OCI-M2 (cell line): ENCODE results near the gene TMTC2.
"Not testable (repeated sequence)": the region's sequence is repeated elsewhere in the genome, so short reads cannot be mapped to it uniquely, and the experiment has no call there.

Experiments
- DNase-seq: peaks from one replicate; lab custom pipeline; 2025; ENCODE audit not compliant: unreplicated experiment; lab: John Stamatoyannopoulos, UW

TMTC2 gene

GRCh38 chr12:82787016-82787415 is 100.3 kb downstream of the TMTC2 start:
- no peak for DNase-seq

- DNase-seq: no peak
These were observed 101.9 kb downstream of the TMTC2 start for GRCh38 chr12:82788594-82788993.

DNA sequence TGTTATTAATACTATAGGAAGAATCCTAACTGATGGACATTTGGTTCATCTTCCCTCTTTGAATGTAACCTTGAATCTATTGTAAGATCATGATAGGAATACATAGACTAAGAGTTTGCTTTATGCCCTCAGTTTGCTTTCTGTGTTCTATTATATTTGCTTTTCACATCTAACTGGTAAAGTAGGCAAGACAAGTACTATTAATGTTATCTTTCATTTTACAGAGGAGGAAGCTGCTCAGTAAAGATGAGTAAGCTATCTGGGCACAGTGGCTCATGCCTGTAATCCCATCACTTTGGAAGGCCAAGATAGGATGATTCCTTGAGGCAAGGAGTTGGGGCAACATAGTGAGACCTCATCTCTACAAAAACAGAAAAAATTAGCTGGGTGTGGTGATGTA is 103.0 kb downstream of the TMTC2 start:
- DNase-seq: no peak

DNA sequence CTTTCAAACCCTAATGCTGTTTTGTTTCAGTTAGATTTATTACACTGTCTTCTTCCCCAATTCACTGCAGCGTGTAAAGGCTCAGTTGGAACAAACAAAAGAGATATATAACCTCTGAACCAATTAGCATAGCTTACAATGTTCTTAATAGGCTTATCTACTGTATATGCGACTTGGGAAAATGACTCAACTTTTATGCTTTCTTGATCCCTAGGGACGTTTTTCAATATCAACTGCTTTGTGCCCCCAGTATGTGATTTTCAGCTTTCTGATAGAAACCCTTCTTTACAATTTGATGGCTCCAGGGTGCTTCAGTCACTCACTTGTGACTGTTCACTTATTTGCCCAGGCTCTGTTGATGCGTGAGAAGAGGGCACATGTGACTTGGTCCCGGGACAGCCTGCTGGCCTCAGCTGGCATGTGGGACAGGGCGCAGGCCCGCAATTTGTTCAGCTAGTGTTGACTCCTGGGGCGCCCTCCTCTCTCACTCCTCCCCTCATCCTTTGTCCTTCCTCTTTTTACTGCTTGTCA is 107.1 kb downstream of the TMTC2 start:
- DNase-seq: no peak

- DNase-seq: no peak
These were observed 110.8 kb downstream of the TMTC2 start for GRCh38 chr12:82797480-82797879.

DNA sequence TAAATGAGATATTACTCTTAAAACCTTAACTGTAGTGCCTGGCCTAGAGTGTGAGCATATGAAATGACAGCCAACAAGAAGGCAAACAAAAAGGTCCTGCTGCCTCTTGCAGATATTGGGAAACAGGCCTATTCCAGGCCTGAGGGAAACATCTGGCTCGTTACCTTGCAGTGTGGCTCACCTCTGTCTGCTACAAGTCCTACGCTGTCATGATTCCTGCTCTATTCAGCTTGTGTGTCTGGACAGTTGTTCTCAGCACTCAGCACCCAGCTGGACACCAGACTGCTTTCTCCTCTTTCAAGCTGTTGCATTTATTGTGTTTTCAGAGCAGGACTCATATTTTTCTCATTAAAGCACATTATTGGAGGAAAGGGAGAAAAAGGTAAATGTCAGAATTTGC is 113.5 kb downstream of the TMTC2 start:
- no peak for DNase-seq

- DNase-seq: no peak
These were observed 115.4 kb downstream of the TMTC2 start for GRCh38 chr12:82801951-82802610.

DNA sequence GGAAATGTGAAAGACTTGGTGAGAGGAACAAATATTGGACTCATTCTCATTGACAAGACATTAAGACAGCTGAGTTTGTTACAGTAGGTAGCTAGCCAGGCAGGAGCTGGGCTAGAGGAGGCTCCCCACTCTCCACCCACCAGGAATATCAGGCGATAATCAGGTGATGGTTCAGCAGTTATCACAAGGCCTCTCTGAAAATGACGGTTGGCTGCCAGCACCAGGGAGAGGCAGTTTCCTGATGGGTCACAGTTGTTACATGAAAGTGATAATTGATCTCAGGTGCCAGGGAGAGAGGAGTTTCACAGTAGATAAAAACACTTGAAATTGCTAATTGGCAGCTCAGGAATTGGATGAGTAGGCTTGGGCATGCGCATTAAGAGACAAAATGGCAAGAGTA is 116.5 kb downstream of the TMTC2 start:
- no peak for DNase-seq

DNA sequence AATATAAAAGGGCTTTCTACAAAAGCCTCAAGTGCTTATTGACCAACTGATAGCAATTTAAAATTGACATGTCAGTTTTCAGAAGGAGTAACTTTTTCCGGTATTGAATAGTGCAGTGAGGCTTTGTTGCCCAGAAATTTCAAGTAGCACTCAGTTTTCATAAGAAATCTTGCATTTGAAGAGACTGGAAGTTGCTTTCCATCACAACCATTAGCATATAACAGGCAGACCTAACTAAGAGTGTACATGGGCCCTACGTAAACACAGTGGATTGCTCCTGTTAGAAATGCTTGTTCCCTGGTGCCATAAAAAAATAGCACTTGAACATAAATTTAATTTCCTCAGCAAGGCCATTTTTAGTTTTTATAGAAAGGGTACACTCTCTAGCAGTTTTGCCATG is 117.9 kb downstream of the TMTC2 start:
- no peak for DNase-seq

- DNase-seq: not testable (repeated sequence)
These were observed 118.3 kb downstream of the TMTC2 start for GRCh38 chr12:82805004-82805403.

GRCh38 chr12:82805812-82806497 is 119.2 kb downstream of the TMTC2 start:
- DNase-seq: no peak

DNA sequence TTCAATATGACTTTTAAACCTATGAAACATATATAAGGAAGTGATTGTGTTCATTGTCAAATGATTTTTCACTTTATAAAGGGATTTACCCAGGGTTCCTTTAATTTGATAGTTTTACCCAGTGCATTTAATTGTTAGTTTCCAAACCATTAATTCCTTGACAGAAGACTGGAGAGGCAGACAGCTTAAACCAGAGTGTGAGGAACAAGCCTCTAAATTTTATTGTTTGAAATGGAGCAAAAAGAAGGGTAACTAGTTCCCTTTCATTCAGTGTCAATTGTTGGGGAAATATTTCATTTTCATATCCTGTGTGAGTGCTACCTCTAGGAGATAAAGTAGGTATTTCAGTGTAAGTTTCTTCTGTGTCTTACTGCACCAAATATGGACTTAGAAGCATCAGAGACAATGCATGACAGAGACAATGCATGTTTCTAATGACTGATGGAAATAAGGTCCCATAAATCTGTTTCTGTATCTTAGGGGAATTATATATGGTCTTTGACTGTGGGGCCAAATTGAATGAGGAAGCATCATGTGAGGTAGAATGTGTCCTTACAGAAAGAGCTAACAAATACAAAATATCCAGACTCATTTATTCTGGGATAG is 120.5 kb downstream of the TMTC2 start:
- DNase-seq: no peak

GRCh38 chr12:82810568-82810967 is 123.9 kb downstream of the TMTC2 start:
- DNase-seq: no peak

DNA sequence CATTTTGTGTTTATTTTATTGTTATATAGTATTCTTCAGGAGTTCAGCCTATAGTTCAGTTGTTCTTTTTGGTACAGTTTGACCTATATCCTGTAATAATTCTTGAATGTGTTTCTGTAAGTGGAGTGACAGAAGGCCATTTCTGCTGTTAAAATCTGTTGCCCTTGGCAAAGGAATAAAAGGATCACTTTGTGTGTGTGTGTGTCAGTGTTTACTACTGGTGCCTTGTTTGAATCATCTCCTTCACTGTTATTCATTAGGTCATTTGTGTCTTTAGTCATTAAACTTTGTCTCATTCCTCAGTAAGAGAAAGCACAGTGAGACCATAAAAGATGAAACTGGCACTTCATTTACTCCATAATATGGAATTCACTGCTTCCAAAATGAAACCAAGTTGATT is 130.7 kb downstream of the TMTC2 start:
- DNase-seq: no peak

- DNase-seq: no peak
These were observed 131.7 kb downstream of the TMTC2 start for GRCh38 chr12:82818271-82819035.

- DNase-seq: no peak
These were observed 139.8 kb downstream of the TMTC2 start for GRCh38 chr12:82826505-82826904.

GRCh38 chr12:82832096-82832495 is 145.4 kb downstream of the TMTC2 start:
- DNase-seq: no peak

- DNase-seq: no peak
These were observed 146.3 kb downstream of the TMTC2 start for GRCh38 chr12:82832981-82833380.

- no peak for DNase-seq
These were observed 146.8 kb downstream of the TMTC2 start for GRCh38 chr12:82833481-82833880.

GRCh38 chr12:82835217-82835616 is 148.5 kb downstream of the TMTC2 start:
- DNase-seq: no peak

DNA sequence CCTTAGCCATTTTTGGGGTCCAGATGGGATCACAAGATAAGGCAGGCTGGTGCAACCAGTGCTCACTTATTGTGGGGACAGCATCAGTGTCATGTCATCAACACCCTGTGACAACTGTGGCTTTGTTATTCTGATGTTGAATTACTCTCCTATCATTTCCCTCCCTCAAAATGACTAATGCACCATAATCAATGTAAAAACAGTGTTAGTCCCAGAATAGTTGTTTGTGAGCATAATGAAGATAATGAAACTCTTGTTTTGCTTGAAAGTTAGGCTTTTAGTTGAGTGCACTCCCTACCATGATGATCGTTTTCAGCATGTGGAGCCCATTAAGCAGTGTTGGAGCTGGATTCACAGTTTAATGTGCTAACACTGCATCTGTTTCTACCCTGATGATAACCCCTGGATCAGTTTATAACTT is 151.4 kb downstream of the TMTC2 start:
- no peak for DNase-seq
